Glutamatergic neuron (in vitro differentiated cells): ENCODE measurements around the gene GPC6. TPM values are rescaled to one million over a fixed set of nuclear protein-coding genes. Genes with fewer than 3 reads are reported as not detected.

Source experiments
- DNase-seq: peaks from one replicate; pipeline ENCODE4 v3.0.0; 2022
- H3K27ac Mint-ChIP-seq: one replicate; pipeline ENCODE4 v1.8.0; 2020; ENCODE audit warnings: mild to moderate bottlenecking, mixed read lengths, inconsistent platforms; ENCODE audit not compliant: unreplicated experiment
- H3K27me3 Mint-ChIP-seq: one replicate; pipeline ENCODE4 v1.8.0; 2020; ENCODE audit warnings: mild to moderate bottlenecking, moderate library complexity, mixed read lengths, inconsistent platforms; ENCODE audit not compliant: unreplicated experiment
- H3K36me3 Mint-ChIP-seq: one replicate; pipeline ENCODE4 v1.8.0; 2020; ENCODE audit warnings: mild to moderate bottlenecking, mixed read lengths, inconsistent platforms; ENCODE audit not compliant: unreplicated experiment
- H3K4me1 Mint-ChIP-seq: one replicate; pipeline ENCODE4 v1.8.0; 2020; ENCODE audit warnings: mild to moderate bottlenecking, low read depth, mixed read lengths, inconsistent platforms; ENCODE audit not compliant: unreplicated experiment
- H3K4me3 Mint-ChIP-seq: one replicate; pipeline ENCODE4 v1.8.0; 2020; ENCODE audit warnings: mild to moderate bottlenecking, mixed read lengths, inconsistent platforms; ENCODE audit not compliant: unreplicated experiment
- H3K9me3 Mint-ChIP-seq: one replicate; pipeline ENCODE4 v1.8.0; 2020; ENCODE audit warnings: mild to moderate bottlenecking, moderate library complexity, mixed read lengths, inconsistent platforms; ENCODE audit not compliant: unreplicated experiment
- total RNA-seq: library from RNA; stranded (reverse); fragmentation: NEBNext Ultra II Directional; extraction: Animal tissue kit (Norgen Biotek cat#: 25700); gene quantifications from one replicate; pipeline ENCODE4 v1.2.1, GENCODE V29; 2021; ENCODE audit not compliant: unreplicated experiment
- TF ChIP-seq, protein P1 (sequence below): fragments of 200-600 bp; sonication (generic); IDR thresholded peaks from one replicate; pipeline ENCODE4 v1.5.0; 2021; ENCODE audit not compliant: partially characterized antibody, unreplicated experiment

The GPC6 gene
- total RNA-seq, 1 donor from 2014 or later = 11.8 TPM

DNA sequence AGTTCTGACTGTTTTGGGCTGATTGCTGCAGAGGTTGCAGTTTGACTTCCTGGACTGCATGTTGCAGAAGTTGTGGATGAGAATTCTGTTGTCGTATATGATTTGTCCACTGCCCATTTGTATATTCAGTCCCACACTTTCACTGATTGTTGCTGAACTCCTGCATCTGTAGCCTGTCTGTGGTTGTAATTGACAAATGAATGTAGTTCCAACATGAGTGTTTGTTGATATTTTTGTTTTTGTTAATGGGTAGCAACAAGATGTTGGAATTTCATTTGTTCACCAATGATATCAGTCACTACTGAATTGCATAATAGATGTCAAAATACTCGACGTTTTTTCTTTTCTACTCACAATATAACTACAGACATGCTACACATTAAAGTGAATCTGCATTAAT lies 719.0 kb downstream of the GPC6 start:
- Mint-ChIP-seq H3K27me3 (peaks cover 3% of the 10 kb centered on the region), H3K4me1 (no peaks in the 10 kb centered on the region), H3K36me3 (no peaks in the 10 kb centered on the region), H3K27ac (no peak overlapping the region), H3K4me3 (no peak overlapping the region), H3K9me3 (no peaks in the 10 kb centered on the region)
- TF ChIP-seq, protein P1, sequence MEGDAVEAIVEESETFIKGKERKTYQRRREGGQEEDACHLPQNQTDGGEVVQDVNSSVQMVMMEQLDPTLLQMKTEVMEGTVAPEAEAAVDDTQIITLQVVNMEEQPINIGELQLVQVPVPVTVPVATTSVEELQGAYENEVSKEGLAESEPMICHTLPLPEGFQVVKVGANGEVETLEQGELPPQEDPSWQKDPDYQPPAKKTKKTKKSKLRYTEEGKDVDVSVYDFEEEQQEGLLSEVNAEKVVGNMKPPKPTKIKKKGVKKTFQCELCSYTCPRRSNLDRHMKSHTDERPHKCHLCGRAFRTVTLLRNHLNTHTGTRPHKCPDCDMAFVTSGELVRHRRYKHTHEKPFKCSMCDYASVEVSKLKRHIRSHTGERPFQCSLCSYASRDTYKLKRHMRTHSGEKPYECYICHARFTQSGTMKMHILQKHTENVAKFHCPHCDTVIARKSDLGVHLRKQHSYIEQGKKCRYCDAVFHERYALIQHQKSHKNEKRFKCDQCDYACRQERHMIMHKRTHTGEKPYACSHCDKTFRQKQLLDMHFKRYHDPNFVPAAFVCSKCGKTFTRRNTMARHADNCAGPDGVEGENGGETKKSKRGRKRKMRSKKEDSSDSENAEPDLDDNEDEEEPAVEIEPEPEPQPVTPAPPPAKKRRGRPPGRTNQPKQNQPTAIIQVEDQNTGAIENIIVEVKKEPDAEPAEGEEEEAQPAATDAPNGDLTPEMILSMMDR = no peak
- no peak for DNase-seq

DNA sequence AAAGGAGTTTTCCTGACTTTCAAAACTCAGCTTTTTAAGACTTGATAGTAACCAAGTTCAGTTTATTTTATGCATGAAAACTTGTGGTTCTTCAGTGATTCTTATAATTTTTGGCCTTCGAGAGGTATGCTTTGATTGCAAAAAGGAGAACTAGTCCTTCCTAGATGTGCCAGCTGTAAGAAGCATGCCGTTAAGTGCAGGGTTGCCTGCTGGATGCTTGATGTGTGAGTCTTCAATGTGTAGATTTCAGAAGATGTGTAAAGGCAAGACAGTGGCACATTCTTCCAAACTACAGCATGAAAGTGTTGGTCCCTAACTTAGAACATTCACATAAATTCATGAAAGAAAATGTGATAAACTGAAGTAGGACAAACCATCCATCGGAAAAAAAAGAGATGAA lies 720.4 kb downstream of the GPC6 start:
- H3K27me3 Mint-ChIP-seq = peaks cover 3% of the 10 kb centered on the region
- no peak overlapping the region for H3K27ac Mint-ChIP-seq
- H3K4me1 Mint-ChIP-seq = no peaks in the 10 kb centered on the region
- H3K4me3 Mint-ChIP-seq = no peak overlapping the region
- TF ChIP-seq, protein P1 = no peak
- no peaks in the 10 kb centered on the region for H3K9me3 Mint-ChIP-seq
- H3K36me3 Mint-ChIP-seq = no peaks in the 10 kb centered on the region
- DNase-seq = no peak

DNA sequence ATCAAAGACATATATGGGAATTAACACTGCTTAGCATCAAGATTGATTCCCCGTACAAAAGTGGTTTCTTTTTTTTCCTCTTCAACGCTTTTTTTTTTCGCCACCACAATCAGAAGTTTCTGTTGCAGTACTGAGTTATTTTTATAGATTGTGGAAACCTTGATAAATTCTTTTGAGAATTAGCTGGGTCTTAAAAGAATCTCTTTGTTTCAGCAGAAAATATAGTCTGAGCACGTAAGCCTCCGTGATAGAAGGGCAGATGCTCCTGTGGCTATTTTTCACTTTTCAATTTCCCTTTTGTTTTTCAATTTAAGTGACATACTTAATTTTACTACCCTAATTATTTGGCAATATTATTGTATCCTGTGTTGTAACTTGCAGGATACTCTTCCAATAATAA lies 721.0 kb downstream of the GPC6 start:
- Mint-ChIP-seq H3K4me1 (no peaks in the 10 kb centered on the region), H3K36me3 (no peaks in the 10 kb centered on the region), H3K9me3 (no peaks in the 10 kb centered on the region), H3K27me3 (peaks cover 3% of the 10 kb centered on the region), H3K4me3 (no peak overlapping the region), H3K27ac (no peak overlapping the region)
- TF ChIP-seq, protein P1 = no peak
- DNase-seq = no peak

DNA sequence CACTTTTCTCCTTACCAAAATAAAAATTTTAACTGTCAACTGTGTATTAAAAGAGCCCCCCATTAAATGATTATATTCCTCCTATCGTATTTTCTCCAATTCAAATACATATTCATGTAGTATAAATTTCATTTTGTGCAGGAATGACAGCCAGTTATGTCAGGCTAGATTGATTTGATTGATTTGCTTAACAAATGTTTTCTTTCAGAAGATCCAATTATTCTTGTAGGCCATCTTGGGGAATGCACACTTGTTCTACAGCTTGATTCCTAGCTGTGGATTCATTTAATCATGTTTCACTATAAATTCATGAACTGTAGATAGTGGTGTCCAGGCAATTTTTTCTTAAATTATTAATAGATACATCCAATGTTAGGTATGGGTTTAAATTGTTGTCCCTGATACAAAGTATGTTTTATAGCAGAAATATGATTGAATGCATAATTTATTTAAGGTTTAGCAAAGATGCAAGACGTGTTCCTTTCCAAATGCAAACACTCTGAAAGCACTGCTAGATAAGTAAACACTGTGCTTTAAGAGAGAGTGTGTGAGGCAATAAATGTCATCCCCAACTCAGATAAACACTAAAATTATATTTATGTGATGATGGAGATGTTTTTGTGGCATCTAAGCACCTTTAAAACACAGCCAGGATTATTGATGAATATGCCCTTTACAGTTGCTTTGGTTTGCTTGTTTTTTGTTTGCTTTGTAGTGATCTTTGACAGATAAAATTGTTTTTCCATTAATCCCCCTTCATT lies 721.7 kb downstream of the GPC6 start:
- Mint-ChIP-seq H3K36me3 (no peaks in the 10 kb centered on the region), H3K9me3 (no peaks in the 10 kb centered on the region), H3K27me3 (peaks cover 3% of the 10 kb centered on the region), H3K4me3 (no peak overlapping the region), H3K4me1 (no peaks in the 10 kb centered on the region), H3K27ac (no peak overlapping the region)
- TF ChIP-seq, protein P1 = no peak
- no peak for DNase-seq

DNA sequence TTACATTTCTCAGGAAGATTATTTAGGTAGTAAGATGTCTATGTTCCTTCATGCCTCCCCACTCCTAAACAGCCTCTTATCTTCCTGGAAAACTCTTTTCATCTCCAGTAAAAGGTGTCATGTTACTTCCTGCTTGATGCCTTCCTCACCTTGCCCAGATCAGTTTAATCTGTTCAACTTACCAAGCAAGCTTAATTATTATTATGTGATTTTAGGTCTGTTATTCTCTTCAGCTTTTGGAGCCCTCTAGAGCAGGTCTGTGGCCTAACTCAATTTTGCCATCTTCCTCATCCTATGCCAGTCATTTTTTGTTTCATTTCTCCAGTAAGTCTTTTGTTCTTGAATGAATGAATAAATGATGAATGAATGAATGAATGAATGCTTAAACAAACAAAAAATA lies 724.5 kb downstream of the GPC6 start:
- no peak overlapping the region for H3K27ac Mint-ChIP-seq
- no peaks in the 10 kb centered on the region for H3K36me3 Mint-ChIP-seq
- no peak for DNase-seq
- H3K4me1 Mint-ChIP-seq = peaks cover 4% of the 10 kb centered on the region
- TF ChIP-seq, protein P1 = no peak
- no peak overlapping the region for H3K4me3 Mint-ChIP-seq
- H3K9me3 Mint-ChIP-seq = peaks cover 4% of the 10 kb centered on the region
- no peaks in the 10 kb centered on the region for H3K27me3 Mint-ChIP-seq
